Adrenal gland (tissue), 5 donors: ENCODE results near the gene TRDN.

ENCODE experiments used
- CTCF ChIP-seq, 6 experiments: fragments of 450-650 bp in 4 of 6; fragments of 200-600 bp in 2 of 6; sonication (generic) in 1 of 6; IDR thresholded peaks; 1 replicate in 5 of 6; 2 replicates in 1 of 6; pipeline versions ENCODE4 v1.5.1 to v1.8.0; 2016 to 2021; ENCODE audit warnings: antibody characterized with exemption in 6 of 6, mild to moderate bottlenecking in 2 of 6, moderate library complexity in 1 of 6
- POLR2A ChIP-seq, 2 donors: fragments of 450-650 bp; IDR thresholded peaks; one replicate each; pipeline ENCODE4 v1.6.1; 2017; ENCODE audit warnings: antibody characterized with exemption in 2 of 2, mild to moderate bottlenecking in 2 of 2, moderate library complexity in 1 of 2
- donor health status: DM: no; HTN: no; CAD: no.

DNA sequence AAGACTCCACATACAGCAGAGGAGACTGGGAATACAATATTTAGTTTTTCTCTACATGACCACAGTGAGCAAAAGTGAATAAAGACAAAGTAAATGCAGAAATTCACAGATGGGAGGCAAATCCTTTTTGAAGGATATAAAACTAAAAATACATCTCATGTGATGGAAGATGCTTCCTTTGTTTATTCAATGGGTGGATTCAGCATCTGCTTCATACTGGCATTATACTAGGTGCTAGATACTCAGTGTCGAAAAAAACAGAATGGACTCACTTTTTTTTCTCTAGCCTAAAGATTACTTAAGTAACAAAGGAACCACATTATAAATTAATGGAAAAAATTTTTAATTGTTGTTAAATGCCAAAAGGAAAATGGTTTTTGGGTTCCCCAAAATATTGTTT lies 216.2 kb downstream of the TRDN start:
- no peak for TF ChIP-seq CTCF (IDR thresholded peaks at IDR 0.05)
- TF ChIP-seq POLR2A (IDR thresholded peaks at IDR 0.05), result no peak
